Bronchial epithelial cell (primary cell): Measurements from ENCODE around the gene EXO5. TPM values are rescaled to one million over a fixed set of nuclear protein-coding genes. Genes with fewer than 3 reads are reported as not detected.

Source experiments
- DNase-seq: peaks from one replicate; pipeline ENCODE4 v3.0.0-alpha.2; 2010; ENCODE audit warnings: low read depth
- FAIRE-seq: peaks from 2 replicates; lab custom pipeline; 2011; peaks lifted over from hg19 to GRCh38; lab: Jason Lieb, UNC
- H3K27me3 ChIP-seq: 2 replicates; pipeline ENCODE4 v1.5.1; 2011; ENCODE audit warnings: low read length; ENCODE audit not compliant: control insufficient read depth, insufficient read depth
- H3K36me3 ChIP-seq: 2 replicates; pipeline ENCODE4 v1.5.1; 2011; ENCODE audit warnings: low read length; ENCODE audit not compliant: control insufficient read depth, insufficient read depth
- H3K4me3 ChIP-seq: 2 replicates; pipeline ENCODE4 v1.5.1; 2011; ENCODE audit warnings: mild to moderate bottlenecking, low read depth, low read length, control low read depth
- CTCF ChIP-seq: IDR thresholded peaks from 2 replicates; pipeline ENCODE4 v1.5.1; 2011; ENCODE audit warnings: mild to moderate bottlenecking, moderate library complexity, low read length, control low read depth, inconsistent platforms; ENCODE audit not compliant: insufficient read depth, severe bottlenecking
- total RNA-seq: library from RNA; depleted of rRNA; stranded (reverse); fragments of >200 nt; gene quantifications from 2 replicates; pipeline ENCODE4 v1.2.1, GENCODE V29; 2014

The EXO5 gene
- 5.5 and 6.3 TPM in 2 replicates for total RNA-seq

GRCh38 chr1:40508375-40509341 is at the start of gene EXO5:
Gene EXO5 (plus strand): TSS chr1:40508767. CDS start chr1:40514545, 5,778 bp downstream.
- FAIRE-seq (no peak), DNase-seq (peak; percentile 46)
- no peak for TF ChIP-seq CTCF
- Histone ChIP-seq H3K4me3 (peak within 1 kb of the TSS; percentile 58), H3K36me3 (no peaks in the 10 kb centered on the region), H3K27me3 (no peaks in the 10 kb centered on the region)

GRCh38 chr1:40462956-40463590 is 45.5 kb upstream of the EXO5 start:
- Histone ChIP-seq H3K27me3 (no peaks in the 10 kb centered on the region), H3K4me3 (no peak overlapping the region), H3K36me3 (no peaks in the 10 kb centered on the region)
- no peak for DNase-seq
- no peak for FAIRE-seq
- no peak for TF ChIP-seq CTCF

GRCh38 chr1:40469327-40469726 is 39.2 kb upstream of the EXO5 start:
- FAIRE-seq, result no peak
- TF ChIP-seq CTCF, result no peak
- Histone ChIP-seq H3K4me3 (no peak overlapping the region), H3K36me3 (no peaks in the 10 kb centered on the region), H3K27me3 (no peaks in the 10 kb centered on the region)
- DNase-seq, result no peak

GRCh38 chr1:40475268-40475667 is 33.3 kb upstream of the EXO5 start:
- DNase-seq (no peak), FAIRE-seq (no peak)
- Histone ChIP-seq H3K36me3 (no peaks in the 10 kb centered on the region), H3K27me3 (no peaks in the 10 kb centered on the region), H3K4me3 (no peak overlapping the region)
- TF ChIP-seq CTCF, result no peak

- H3K27me3 ChIP-seq, result no peaks in the 10 kb centered on the region
- DNase-seq (no peak), FAIRE-seq (no peak)
- no peak for TF ChIP-seq CTCF
- H3K36me3 ChIP-seq, result no peaks in the 10 kb centered on the region
- H3K4me3 ChIP-seq, result peak within 1 kb of the TSS; percentile 66
Observed at GRCh38 chr1:40476924-40477677, 31.5 kb upstream of the EXO5 start, which contains the start of gene ZFP69. Gene ZFP69 (plus strand): TSS chr1:40477290. CDS start chr1:40479362, 2,072 bp downstream.
